ENCODE measurements around the gene PYGO1.
"Not testable (repeated sequence)": the region's sequence is repeated elsewhere in the genome, so short reads cannot be mapped to it uniquely, and the experiment has no call there.

PYGO1 gene

GRCh38 chr15:55515491-55515890, 72.7 kb downstream of the PYGO1 start:
- Histone ChIP-seq H3K4me3 (ENCODE audit: low read depth, low read length) (no peak overlapping the region), H3K27me3 (ENCODE audit: insufficient read depth, low read depth, severe bottlenecking) (no peaks in the 10 kb centered on the region)

GRCh38 chr15:55514414-55514850, 73.7 kb downstream of the PYGO1 start:
- H3K36me3 ChIP-seq = no peaks in the 10 kb centered on the region
- no peak for TF ChIP-seq CTCF (IDR thresholded peaks at IDR 0.05; ENCODE audit: low read depth, low read length)
- H3K4me3 ChIP-seq (ENCODE audit: low read depth, low read length) = no peak overlapping the region
- no peak for DNase-seq
- no peaks in the 10 kb centered on the region for H3K9me3 ChIP-seq (ENCODE audit: severe bottlenecking)
- no peak overlapping the region for H3K27ac ChIP-seq
- no peaks in the 10 kb centered on the region for H3K27me3 ChIP-seq (ENCODE audit: insufficient read depth, low read depth, severe bottlenecking)

More at GRCh38 chr15:55515491-55515890, 72.7 kb downstream of the PYGO1 start:
- Histone ChIP-seq H3K9me3 (ENCODE audit: severe bottlenecking) (no peaks in the 10 kb centered on the region), H3K36me3 (no peaks in the 10 kb centered on the region), H3K27ac (no peak overlapping the region)
- TF ChIP-seq CTCF (IDR thresholded peaks at IDR 0.05; ENCODE audit: low read depth, low read length) = no peak
- no peak for DNase-seq

GRCh38 chr15:55513621-55514413, 74.3 kb downstream of the PYGO1 start:
- TF ChIP-seq CTCF (IDR thresholded peaks at IDR 0.05; ENCODE audit: low read depth, low read length) = peak; percentile 57

GRCh38 chr15:55513152-55513551, 75.0 kb downstream of the PYGO1 start:
- TF ChIP-seq CTCF (IDR thresholded peaks at IDR 0.05; ENCODE audit: low read depth, low read length) = no peak
- Histone ChIP-seq H3K27me3 (ENCODE audit: insufficient read depth, low read depth, severe bottlenecking) (no peaks in the 10 kb centered on the region), H3K4me3 (ENCODE audit: low read depth, low read length) (no peak overlapping the region), H3K36me3 (no peaks in the 10 kb centered on the region), H3K27ac (no peak overlapping the region), H3K9me3 (ENCODE audit: severe bottlenecking) (no peaks in the 10 kb centered on the region)
- DNase-seq = no peak

More at GRCh38 chr15:55513621-55514413, 74.3 kb downstream of the PYGO1 start:
- DNase-seq; H3K27me3 ChIP-seq (ENCODE audit: insufficient read depth, low read depth, severe bottlenecking); H3K27ac ChIP-seq; H3K9me3 ChIP-seq (ENCODE audit: severe bottlenecking); H3K4me3 ChIP-seq (ENCODE audit: low read depth, low read length); H3K36me3 ChIP-seq: not testable (repeated sequence)

GRCh38 chr15:55507567-55507966, 80.6 kb downstream of the PYGO1 start:
- no peak for DNase-seq
- Histone ChIP-seq H3K27ac (no peak overlapping the region), H3K36me3 (no peaks in the 10 kb centered on the region), H3K4me3 (ENCODE audit: low read depth, low read length) (no peak overlapping the region), H3K27me3 (ENCODE audit: insufficient read depth, low read depth, severe bottlenecking) (no peaks in the 10 kb centered on the region), H3K9me3 (ENCODE audit: severe bottlenecking) (peaks cover 3% of the 10 kb centered on the region)
- TF ChIP-seq CTCF (IDR thresholded peaks at IDR 0.05; ENCODE audit: low read depth, low read length) = no peak

- not testable (repeated sequence) for H3K27ac ChIP-seq; H3K4me3 ChIP-seq (ENCODE audit: low read depth, low read length); H3K36me3 ChIP-seq; H3K9me3 ChIP-seq (ENCODE audit: severe bottlenecking); H3K27me3 ChIP-seq (ENCODE audit: insufficient read depth, low read depth, severe bottlenecking); DNase-seq
Measured at GRCh38 chr15:55505407-55505806, 82.7 kb downstream of the PYGO1 start.
